ENCODE results near the gene AKAP11.

DNA sequence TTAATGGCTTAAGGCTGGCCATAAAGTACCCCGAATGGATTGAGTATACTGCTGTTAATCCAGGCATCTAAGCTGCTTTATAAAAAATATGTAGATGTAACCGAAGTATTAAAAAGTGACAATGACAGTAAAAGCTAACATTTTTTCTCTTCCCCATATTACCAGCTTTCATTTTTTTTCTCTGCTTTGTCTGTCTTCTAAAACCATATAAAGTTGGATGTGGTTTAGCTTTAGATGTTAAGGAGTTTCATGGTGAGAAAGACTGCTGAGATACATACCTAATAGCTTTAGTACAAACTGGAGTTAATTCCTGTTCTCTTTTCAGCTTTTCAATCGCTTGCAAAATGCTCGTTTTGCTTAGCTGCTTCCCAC lies 838 bp downstream of the AKAP11 start:
- TF ChIP-seq, protein P1, sequence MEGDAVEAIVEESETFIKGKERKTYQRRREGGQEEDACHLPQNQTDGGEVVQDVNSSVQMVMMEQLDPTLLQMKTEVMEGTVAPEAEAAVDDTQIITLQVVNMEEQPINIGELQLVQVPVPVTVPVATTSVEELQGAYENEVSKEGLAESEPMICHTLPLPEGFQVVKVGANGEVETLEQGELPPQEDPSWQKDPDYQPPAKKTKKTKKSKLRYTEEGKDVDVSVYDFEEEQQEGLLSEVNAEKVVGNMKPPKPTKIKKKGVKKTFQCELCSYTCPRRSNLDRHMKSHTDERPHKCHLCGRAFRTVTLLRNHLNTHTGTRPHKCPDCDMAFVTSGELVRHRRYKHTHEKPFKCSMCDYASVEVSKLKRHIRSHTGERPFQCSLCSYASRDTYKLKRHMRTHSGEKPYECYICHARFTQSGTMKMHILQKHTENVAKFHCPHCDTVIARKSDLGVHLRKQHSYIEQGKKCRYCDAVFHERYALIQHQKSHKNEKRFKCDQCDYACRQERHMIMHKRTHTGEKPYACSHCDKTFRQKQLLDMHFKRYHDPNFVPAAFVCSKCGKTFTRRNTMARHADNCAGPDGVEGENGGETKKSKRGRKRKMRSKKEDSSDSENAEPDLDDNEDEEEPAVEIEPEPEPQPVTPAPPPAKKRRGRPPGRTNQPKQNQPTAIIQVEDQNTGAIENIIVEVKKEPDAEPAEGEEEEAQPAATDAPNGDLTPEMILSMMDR (IDR thresholded peaks at IDR 0.05) = no peak
- TF ChIP-seq POLR2AphosphoS5 (IDR thresholded peaks at IDR 0.05) = no peak

All from breast epithelium (tissue), 3 donors.